Measurements from ENCODE around the gene KRT35. TPM values are rescaled to one million over a fixed set of nuclear protein-coding genes. Genes with fewer than 3 reads are reported as not detected.

KRT35 gene
- total RNA-seq, 1 donor from 2014 or later = not detected

- no peak for DNase-seq (ENCODE audit: low spot score)
These were observed 9.3 kb upstream of the KRT35 start for GRCh38 chr17:41490000-41490990.

- DNase-seq (ENCODE audit: low spot score) = no peak
These were observed 8.6 kb upstream of the KRT35 start, which contains the start of gene KRT36 for GRCh38 chr17:41489531-41489930. KRT36 (minus strand) TSS chr17:41489910; CDS start chr17:41489864, 46 bp downstream.

- DNase-seq (ENCODE audit: low spot score) = peak; percentile 46
These were observed 6.0 kb upstream of the KRT35 start for GRCh38 chr17:41486809-41487530.

- no peak for DNase-seq (ENCODE audit: low spot score)
These were observed 5.4 kb upstream of the KRT35 start for GRCh38 chr17:41486316-41486715.

GRCh38 chr17:41484920-41485904 is 4.3 kb upstream of the KRT35 start:
- no peak for DNase-seq (ENCODE audit: low spot score)

- DNase-seq (ENCODE audit: low spot score) = no peak
These were observed 3.3 kb upstream of the KRT35 start for GRCh38 chr17:41483991-41484826.

GRCh38 chr17:41483531-41483930 is 2.6 kb upstream of the KRT35 start:
- no peak for DNase-seq (ENCODE audit: low spot score)

GRCh38 chr17:41480581-41480980 is 370 bp downstream of the KRT35 start:
- no peak for DNase-seq (ENCODE audit: low spot score)

- DNase-seq (ENCODE audit: low spot score) = no peak
These were observed 815 bp downstream of the KRT35 start for GRCh38 chr17:41480136-41480535.

GRCh38 chr17:41478237-41478636 is 2.7 kb downstream of the KRT35 start:
- DNase-seq (ENCODE audit: low spot score) = no peak

GRCh38 chr17:41476866-41477815 is 3.8 kb downstream of the KRT35 start:
- DNase-seq (ENCODE audit: low spot score) = no peak

GRCh38 chr17:41475421-41475820 is 5.5 kb downstream of the KRT35 start:
- no peak for DNase-seq (ENCODE audit: low spot score)

- no peak for DNase-seq (ENCODE audit: low spot score)
These were observed 6.1 kb downstream of the KRT35 start for GRCh38 chr17:41474863-41475262.

GRCh38 chr17:41468346-41468745 is 12.6 kb downstream of the KRT35 start:
- DNase-seq (ENCODE audit: low spot score) = no peak

GRCh38 chr17:41467561-41467960 is 13.4 kb downstream of the KRT35 start:
- no peak for DNase-seq (ENCODE audit: low spot score)

- DNase-seq (ENCODE audit: low spot score) = no peak
These were observed 14.0 kb downstream of the KRT35 start, which contains the start of gene KRT32 for GRCh38 chr17:41466988-41467387. KRT32 (minus strand) TSS chr17:41467386; CDS start chr17:41467325, 61 bp downstream.

- DNase-seq (ENCODE audit: low spot score) = peak; percentile 65
These were observed 16.3 kb downstream of the KRT35 start for GRCh38 chr17:41464682-41465081.

- no peak for DNase-seq (ENCODE audit: low spot score)
These were observed 16.8 kb downstream of the KRT35 start for GRCh38 chr17:41464173-41464572.

GRCh38 chr17:41463746-41464145 is 17.2 kb downstream of the KRT35 start:
- DNase-seq (ENCODE audit: low spot score) = no peak
